HCT116 (cell line): Measurements from ENCODE around the gene CTNNB1. TPM values are rescaled to one million over a fixed set of nuclear protein-coding genes. Genes with fewer than 3 reads are reported as not detected.

Experiments
- ATAC-seq: fragments of 200-7000 bp; cut with Tn5 transposase; 2 replicates; pipeline ENCODE4 v1.9.1; 2020; ENCODE audit warnings: mild to moderate bottlenecking, moderate library complexity
- BruUV-seq: library from RNA; stranded (reverse); fragments of 400-500 nt; replicated peaks from 2 replicates; lab custom pipeline; 2021; lab: Mats Ljungman, UMichigan
- CTCF ChIA-PET: fragments of 300-600 bp; sonication (Branson Sonifier 250); formaldehyde crosslinking; loops from one replicate; lab custom pipeline; 2021; ENCODE audit warnings: antibody characterized with exemption; lab: Charles Lee
- POLR2A ChIA-PET: fragments of 300-600, 350-600 bp; sonication (Branson Sonifier 250); formaldehyde crosslinking; loops from one replicate; lab custom pipeline; 2021; ENCODE audit warnings: antibody characterized with exemption; lab: Charles Lee
- RAD21 ChIA-PET, 2 experiments: fragments of 300-600 bp; sonication (Branson Sonifier 250); formaldehyde crosslinking; loops; one replicate each; lab custom pipeline; 2023; ENCODE audit warnings: low total read pairs in 2 of 2; ENCODE audit not compliant: uncharacterized antibody in 2 of 2, unreplicated experiment in 2 of 2, low non-redundant PET in 1 of 2; lab: Charles Lee
- DNase-seq: peaks from one replicate; pipeline ENCODE4 v3.0.0-alpha.2; 2010; ENCODE audit warnings: low read depth, low spot score
- H2AFZ ChIP-seq: fragments of 200-600 bp; shearing (Covaris generic), sonication (generic); 2 replicates; pipeline ENCODE4 v1.6.1; 2017; ENCODE audit warnings: low read depth, mixed run types, mixed read lengths, antibody characterized with exemption, low read length; ENCODE audit not compliant: poor library complexity, severe bottlenecking
- H3K27ac ChIP-seq: 2 replicates; pipeline ENCODE4 v1.5.1; 2012; ENCODE audit warnings: low read depth, low read length
- H3K27me3 ChIP-seq: fragments of 200-600 bp; sonication (generic); 2 replicates; pipeline ENCODE4 v1.6.1; 2016; ENCODE audit warnings: mixed run types, low read length, mixed read lengths; ENCODE audit not compliant: insufficient read depth
- H3K36me3 ChIP-seq, 2 experiments: fragments of 200-500 bp in 1 of 2; fragments of 200-600 bp in 1 of 2; sonication (Bioruptor generic) in 1 of 2; sonication (generic) in 1 of 2; 2 replicates each; pipeline versions ENCODE4 v1.5.1 to v1.6.1; 2014 to 2016; ENCODE audit warnings: low read length in 2 of 2, inconsistent platforms in 1 of 2, mixed read lengths in 1 of 2, mixed run types in 1 of 2; ENCODE audit not compliant: insufficient read depth in 2 of 2, control insufficient read depth in 1 of 2
- H3K4me1 ChIP-seq, 2 experiments: fragments of 200-600 bp in 1 of 2; sonication (generic) in 1 of 2; 2 replicates each; pipeline versions ENCODE4 v1.5.1 to v1.6.1; 2012 to 2017; ENCODE audit warnings: low read length in 2 of 2, inconsistent platforms in 1 of 2, mild to moderate bottlenecking in 1 of 2, mixed read lengths in 1 of 2, mixed run types in 1 of 2, moderate library complexity in 1 of 2; ENCODE audit not compliant: insufficient read depth in 2 of 2, control insufficient read depth in 1 of 2
- H3K4me2 ChIP-seq: fragments of 200-600 bp; sonication (generic); 2 replicates; pipeline ENCODE4 v1.6.1; 2017; ENCODE audit warnings: mixed run types, low read length, mixed read lengths
- H3K4me3 ChIP-seq, 2 experiments: fragments of 200-600 bp in 1 of 2; sonication (generic) in 1 of 2; replicated peaks in 1 of 2; 2 replicates each; pipeline ENCODE4 v1.5.1; 2011 to 2016; ENCODE audit warnings: low read length in 2 of 2, control low read depth in 1 of 2, low read depth in 1 of 2, mild to moderate bottlenecking in 1 of 2, mixed read lengths in 1 of 2, mixed run types in 1 of 2
- H3K79me2 ChIP-seq: fragments of 200-600 bp; sonication (generic); 2 replicates; pipeline ENCODE4 v1.6.1; 2017; ENCODE audit warnings: mild to moderate bottlenecking, mixed run types, low read length, moderate library complexity, mixed read lengths; ENCODE audit not compliant: insufficient read depth
- H3K9ac ChIP-seq: fragments of 200-600 bp; sonication (generic); 2 replicates; pipeline ENCODE4 v1.6.1; 2016; ENCODE audit warnings: low read length, mixed read lengths
- H3K9me2 ChIP-seq: fragments of 200-600 bp; sonication (generic), shearing (Covaris generic); 2 replicates; pipeline ENCODE4 v1.6.1; 2017; ENCODE audit warnings: mixed run types, mild to moderate bottlenecking, moderate library complexity; ENCODE audit not compliant: insufficient read depth
- H3K9me3 ChIP-seq, 2 experiments: fragments of 200-500 bp in 1 of 2; fragments of 200-600 bp in 1 of 2; sonication (Bioruptor generic) in 1 of 2; sonication (generic) in 1 of 2; 2 replicates each; pipeline ENCODE4 v1.6.1; 2014 to 2017; ENCODE audit warnings: low read length in 2 of 2, mixed read lengths in 2 of 2, inconsistent platforms in 1 of 2, low read depth in 1 of 2, mild to moderate bottlenecking in 1 of 2, mixed run types in 1 of 2, moderate library complexity in 1 of 2; ENCODE audit not compliant: control insufficient read depth in 1 of 2, insufficient read depth in 1 of 2
- H4K20me1 ChIP-seq: fragments of 200-600 bp; sonication (generic), shearing (Covaris generic); 2 replicates; pipeline ENCODE4 v1.6.1; 2017; ENCODE audit warnings: mixed run types, mild to moderate bottlenecking, moderate library complexity; ENCODE audit not compliant: insufficient read depth
- CBX3 ChIP-seq: IDR thresholded peaks from 2 replicates; pipeline ENCODE4 v1.6.1; 2012; ENCODE audit warnings: low read depth
- CEBPB ChIP-seq: IDR thresholded peaks from 2 replicates; pipeline ENCODE4 v1.6.1; 2012; ENCODE audit warnings: low read depth
- CTCF ChIP-seq, 3 experiments: fragments of 200-600 bp in 1 of 3; sonication (generic) in 1 of 3; IDR thresholded peaks in 2 of 3; conservative IDR thresholded peaks in 1 of 3; 2 replicates each; pipeline ENCODE4 v1.5.1; 2012 to 2017; ENCODE audit warnings: low read depth in 2 of 3, low read length in 2 of 3, antibody characterized with exemption in 1 of 3, borderline replicate concordance in 1 of 3, control low read depth in 1 of 3, mild to moderate bottlenecking in 1 of 3, mixed read lengths in 1 of 3, mixed run types in 1 of 3, moderate library complexity in 1 of 3; ENCODE audit not compliant: insufficient read depth in 1 of 3
- EGR1 ChIP-seq: IDR thresholded peaks from 2 replicates; pipeline ENCODE4 v1.6.1; 2012; ENCODE audit warnings: low read depth
- ELF1 ChIP-seq: IDR thresholded peaks from 2 replicates; pipeline ENCODE4 v1.6.1; 2012; ENCODE audit warnings: low read depth, borderline replicate concordance
- EZH2 ChIP-seq: fragments of 200-600 bp; sonication (generic); IDR thresholded peaks from 2 replicates; pipeline ENCODE4 v1.6.1; 2017; ENCODE audit warnings: antibody characterized with exemption, mixed run types
- EZH2phosphoT487 ChIP-seq: fragments of 200-600 bp; IDR thresholded peaks from 2 replicates; pipeline ENCODE4 v1.6.1; 2018; ENCODE audit warnings: antibody characterized with exemption, borderline replicate concordance
- FOSL1 ChIP-seq: IDR thresholded peaks from 2 replicates; pipeline ENCODE4 v1.6.1; 2012; ENCODE audit warnings: low read depth
- JUND ChIP-seq: IDR thresholded peaks from 2 replicates; pipeline ENCODE4 v1.6.1; 2012
- MAX ChIP-seq: IDR thresholded peaks from 2 replicates; pipeline ENCODE4 v1.6.1; 2012
- POLR2A ChIP-seq: IDR thresholded peaks from 2 replicates; pipeline ENCODE4 v1.7.0; 2011; ENCODE audit warnings: borderline replicate concordance; ENCODE audit not compliant: insufficient read depth, insufficient read length; ENCODE audit errors: extremely low read depth
- REST ChIP-seq: IDR thresholded peaks from 2 replicates; pipeline ENCODE4 v1.6.1; 2012; ENCODE audit warnings: low read depth
- SIN3A ChIP-seq: IDR thresholded peaks from 2 replicates; pipeline ENCODE4 v1.6.1; 2012; ENCODE audit warnings: low read depth
- SRF ChIP-seq: IDR thresholded peaks from 2 replicates; pipeline ENCODE4 v1.6.1; 2012; ENCODE audit warnings: low read depth
- TCF7L2 ChIP-seq: IDR thresholded peaks from 2 replicates; pipeline ENCODE4 v1.7.0; 2011; ENCODE audit warnings: borderline replicate concordance, inconsistent platforms; ENCODE audit not compliant: insufficient read depth, insufficient read length; ENCODE audit errors: extremely low read depth
- YY1 ChIP-seq: IDR thresholded peaks from 2 replicates; pipeline ENCODE4 v1.6.1; 2011; ENCODE audit warnings: low read length, low read depth, moderate library complexity, mild to moderate bottlenecking; ENCODE audit not compliant: insufficient replicate concordance; ENCODE audit errors: extremely low read depth
- ZBTB33 ChIP-seq: IDR thresholded peaks from 2 replicates; pipeline ENCODE4 v1.6.1; 2011; ENCODE audit warnings: mild to moderate bottlenecking, low read length, moderate library complexity; ENCODE audit not compliant: insufficient replicate concordance; ENCODE audit errors: extremely low read depth
- ZFX ChIP-seq: fragments of 450-650 bp; IDR thresholded peaks from 2 replicates; pipeline ENCODE4 v1.6.1; 2017
- ZNF274 ChIP-seq: fragments of 200-500 bp; sonication (Bioruptor generic); IDR thresholded peaks from 2 replicates; pipeline ENCODE4 v1.6.1; 2014; ENCODE audit warnings: mild to moderate bottlenecking, low read depth, low read length, inconsistent platforms
- intact Hi-C: fragments of 100-400 bp; cut with micrococcal nuclease; formaldehyde crosslinking; loops from 2 replicates; pipeline ENCODE4 v1.10.0; 2022
- total RNA-seq: library from RNA; stranded (reverse); gene quantifications from one replicate; pipeline ENCODE4 v1.2.1, GENCODE V29; 2021; ENCODE audit not compliant: unreplicated experiment

CTNNB1 gene
- total RNA-seq, 1 experiment from 2014 or later = 265 TPM

- BruUV-seq = no TSS peak
- ChIA-PET CTCF (no interaction called here), RAD21 (no interaction called here), POLR2A (no interaction called here)
- Histone ChIP-seq H3K9me2 (no peaks in the 10 kb centered on the region), H3K4me2 (no peak overlapping the region), H3K79me2 (peaks cover 100% of the 10 kb centered on the region), H3K4me1 (no peaks in the 10 kb centered on the region), H3K27ac (no peak overlapping the region), H3K27me3 (no peaks in the 10 kb centered on the region), H3K4me3 (no peak overlapping the region), H3K9ac (no peak overlapping the region), H3K9me3 (no peaks in the 10 kb centered on the region), H4K20me1 (peaks cover 65% of the 10 kb centered on the region), H3K36me3 (no peaks in the 10 kb centered on the region), H2AFZ (no peak overlapping the region)
- intact Hi-C loops = no loop called here
- DNase-seq (no peak), ATAC-seq (no peak)
- no peak for TF ChIP-seq ZNF274
- TF ChIP-seq EZH2 = no peak
- TF ChIP-seq FOSL1 = no peak
- no peak for TF ChIP-seq EZH2phosphoT487
- no peak for TF ChIP-seq TCF7L2
- TF ChIP-seq SRF = no peak
- TF ChIP-seq CBX3 = no peak
- TF ChIP-seq ZBTB33 = no peak
- no peak for TF ChIP-seq ZFX
- no peak for TF ChIP-seq YY1
- no peak for TF ChIP-seq ELF1
- TF ChIP-seq CTCF (IDR thresholded peaks at IDR 0.05 in 2 of 3, conservative IDR thresholded peaks at IDR 0.05 in 1 of 3; ENCODE audit: borderline replicate concordance in 1 of 3, insufficient read depth in 1 of 3, low read depth in 2 of 3, low read length in 2 of 3) = no peak
- TF ChIP-seq CEBPB = no peak
- no peak for TF ChIP-seq SIN3A
- no peak for TF ChIP-seq EGR1
- TF ChIP-seq POLR2A = no peak
- TF ChIP-seq MAX = no peak
- TF ChIP-seq REST = no peak
- TF ChIP-seq JUND = no peak
Observed at GRCh38 chr3:41212088-41212487, 12.8 kb downstream of the CTNNB1 start.
